Measurements from ENCODE around the gene CELSR3. TPM values are rescaled to one million over a fixed set of nuclear protein-coding genes. Genes with fewer than 3 reads are reported as not detected.

Gene CELSR3
- total RNA-seq, 2 experiments from 2014 or later: 4.9 to 5.0 TPM

DNA sequence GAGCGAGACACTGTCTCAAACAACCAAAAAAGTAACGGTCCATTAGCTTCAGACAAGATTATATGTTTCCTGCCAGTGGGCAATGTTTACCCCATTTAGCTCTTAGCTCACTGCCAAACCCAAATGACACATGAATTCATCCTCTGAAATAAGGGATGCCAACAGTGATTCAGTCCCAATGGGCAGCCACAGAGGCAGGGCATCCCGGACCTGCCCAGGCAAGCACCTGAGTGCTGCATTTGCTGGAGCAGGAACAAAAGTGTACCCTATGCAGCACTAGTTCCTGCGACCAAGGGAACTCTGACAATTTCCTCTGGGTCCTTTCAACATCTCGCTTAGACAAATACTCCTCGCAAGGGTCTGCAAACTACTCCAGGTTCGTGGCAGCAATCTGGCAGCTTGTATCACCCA lies 46.4 kb upstream of the CELSR3 start:
- ChIA-PET POLR2A (no interaction called here), CTCF (interaction anchor here (0.6 kb wide), 1 partner anchor 104 kb away, joined by 3 read pairs; no protein-coding TSS in a partner anchor)
- H3K36me3 Mint-ChIP-seq (ENCODE audit: low read depth): peaks cover 69% of the 10 kb centered on the region
- H3K27ac Mint-ChIP-seq: no peak overlapping the region
- no peak overlapping the region for H3K27ac ChIP-seq (ENCODE audit: low read depth in 1 of 2, low read length in 2 of 2)
- H3K36me3 ChIP-seq (ENCODE audit: insufficient read depth, low read length): peaks cover 67% of the 10 kb centered on the region
- peaks cover 60% of the 10 kb centered on the region for H3K4me1 Mint-ChIP-seq (ENCODE audit: low read depth)
- ATAC-seq (ENCODE audit: poor library complexity) (no peak), DNase-seq (no peak)
- H3K27me3 ChIP-seq (ENCODE audit: control insufficient read depth in 1 of 2, insufficient read depth in 2 of 2, low read length in 2 of 2): no peaks in the 10 kb centered on the region
- H3K9me3 ChIP-seq (ENCODE audit: control insufficient read depth in 1 of 2, insufficient read depth in 1 of 2, low read length in 2 of 2): no peaks in the 10 kb centered on the region
- TF ChIP-seq, protein P1, sequence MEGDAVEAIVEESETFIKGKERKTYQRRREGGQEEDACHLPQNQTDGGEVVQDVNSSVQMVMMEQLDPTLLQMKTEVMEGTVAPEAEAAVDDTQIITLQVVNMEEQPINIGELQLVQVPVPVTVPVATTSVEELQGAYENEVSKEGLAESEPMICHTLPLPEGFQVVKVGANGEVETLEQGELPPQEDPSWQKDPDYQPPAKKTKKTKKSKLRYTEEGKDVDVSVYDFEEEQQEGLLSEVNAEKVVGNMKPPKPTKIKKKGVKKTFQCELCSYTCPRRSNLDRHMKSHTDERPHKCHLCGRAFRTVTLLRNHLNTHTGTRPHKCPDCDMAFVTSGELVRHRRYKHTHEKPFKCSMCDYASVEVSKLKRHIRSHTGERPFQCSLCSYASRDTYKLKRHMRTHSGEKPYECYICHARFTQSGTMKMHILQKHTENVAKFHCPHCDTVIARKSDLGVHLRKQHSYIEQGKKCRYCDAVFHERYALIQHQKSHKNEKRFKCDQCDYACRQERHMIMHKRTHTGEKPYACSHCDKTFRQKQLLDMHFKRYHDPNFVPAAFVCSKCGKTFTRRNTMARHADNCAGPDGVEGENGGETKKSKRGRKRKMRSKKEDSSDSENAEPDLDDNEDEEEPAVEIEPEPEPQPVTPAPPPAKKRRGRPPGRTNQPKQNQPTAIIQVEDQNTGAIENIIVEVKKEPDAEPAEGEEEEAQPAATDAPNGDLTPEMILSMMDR (IDR thresholded peaks at IDR 0.05): no peak
- H3K27me3 Mint-ChIP-seq: no peaks in the 10 kb centered on the region
- peak overlapping the region; percentile 12 for H3K4me3 Mint-ChIP-seq
- no peak overlapping the region for H3K4me3 ChIP-seq (ENCODE audit: low read length)
- H3K9me3 Mint-ChIP-seq: no peaks in the 10 kb centered on the region
- intact Hi-C loops (cut with DNase I, micrococcal nuclease): no loop called here
- H3K4me1 ChIP-seq (ENCODE audit: insufficient read depth, low read length): peaks cover 76% of the 10 kb centered on the region

DNA sequence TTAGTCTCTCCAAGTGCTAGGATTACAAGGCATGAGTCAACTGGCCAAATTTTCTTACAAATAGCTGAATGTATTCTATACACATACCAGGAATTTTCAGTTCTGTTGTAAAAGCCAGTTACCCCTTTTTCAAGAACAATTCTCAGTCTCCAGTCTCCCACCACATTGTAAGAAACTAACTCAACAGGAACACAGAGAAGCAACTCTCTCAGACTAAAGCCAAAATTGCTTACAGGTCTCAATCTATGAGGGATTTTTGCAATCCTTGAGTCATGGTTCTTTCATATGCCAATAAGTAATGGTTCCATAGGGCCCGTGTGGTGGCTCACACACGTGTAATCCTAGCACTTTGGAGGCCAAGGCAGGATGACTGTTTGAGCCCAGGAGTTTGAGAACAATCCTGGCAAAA lies 45.8 kb upstream of the CELSR3 start:
- ChIA-PET POLR2A (interaction anchor here (0.9 kb wide), 1 partner anchor 9 kb away, joined by 6 read pairs; the partner anchor contains the start of gene IP6K2), CTCF (interaction anchor here (0.6 kb wide), 1 partner anchor 105 kb away, joined by 3 read pairs; no protein-coding TSS in a partner anchor)
- Mint-ChIP-seq H3K36me3 (ENCODE audit: low read depth) (peaks cover 68% of the 10 kb centered on the region), H3K9me3 (no peaks in the 10 kb centered on the region), H3K4me1 (ENCODE audit: low read depth) (peaks cover 62% of the 10 kb centered on the region), H3K27me3 (no peaks in the 10 kb centered on the region), H3K4me3 (peak overlapping the region; percentile 12), H3K27ac (no peak overlapping the region)
- Histone ChIP-seq H3K27ac (ENCODE audit: low read depth in 1 of 2, low read length in 2 of 2) (no peak overlapping the region), H3K4me1 (ENCODE audit: insufficient read depth, low read length) (peaks cover 71% of the 10 kb centered on the region), H3K9me3 (ENCODE audit: control insufficient read depth in 1 of 2, insufficient read depth in 1 of 2, low read length in 2 of 2) (no peaks in the 10 kb centered on the region), H3K27me3 (ENCODE audit: control insufficient read depth in 1 of 2, insufficient read depth in 2 of 2, low read length in 2 of 2) (no peaks in the 10 kb centered on the region), H3K36me3 (ENCODE audit: insufficient read depth, low read length) (peaks cover 65% of the 10 kb centered on the region), H3K4me3 (ENCODE audit: low read length) (no peak overlapping the region)
- TF ChIP-seq, protein P1 (IDR thresholded peaks at IDR 0.05): no peak
- ATAC-seq (ENCODE audit: poor library complexity) (no peak), DNase-seq (no peak)
- intact Hi-C loops (cut with DNase I, micrococcal nuclease): no loop called here

DNA sequence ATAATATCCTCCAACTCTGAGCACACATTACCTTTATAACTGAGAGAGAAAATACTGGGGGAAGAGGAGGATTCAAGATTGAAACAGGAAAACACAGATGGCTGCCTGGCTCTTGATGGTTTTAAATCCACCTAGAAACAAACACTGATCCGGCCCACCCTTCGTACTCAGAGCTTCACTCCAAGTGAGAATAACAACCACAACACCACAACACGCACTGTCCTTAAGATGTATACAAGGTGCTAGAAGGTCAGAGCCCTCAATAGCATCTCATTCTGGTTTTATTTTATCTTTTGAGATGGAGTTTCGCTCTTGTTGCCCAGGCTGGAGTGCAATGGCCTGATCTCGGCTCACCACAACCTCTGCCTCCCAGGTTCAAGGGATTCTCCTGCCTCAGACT lies 44.5 kb upstream of the CELSR3 start:
- TF ChIP-seq, protein P1 (IDR thresholded peaks at IDR 0.05): no peak
- DNase-seq (no peak), ATAC-seq (ENCODE audit: poor library complexity) (no peak)
- Mint-ChIP-seq H3K27ac (peak overlapping the region; percentile 58), H3K36me3 (ENCODE audit: low read depth) (peaks cover 69% of the 10 kb centered on the region), H3K27me3 (no peaks in the 10 kb centered on the region), H3K9me3 (no peaks in the 10 kb centered on the region), H3K4me3 (no peak overlapping the region), H3K4me1 (ENCODE audit: low read depth) (peaks cover 63% of the 10 kb centered on the region)
- Histone ChIP-seq H3K4me1 (ENCODE audit: insufficient read depth, low read length) (peaks cover 62% of the 10 kb centered on the region), H3K27me3 (ENCODE audit: control insufficient read depth in 1 of 2, insufficient read depth in 2 of 2, low read length in 2 of 2) (no peaks in the 10 kb centered on the region), H3K4me3 (ENCODE audit: low read length) (no peak overlapping the region), H3K27ac (ENCODE audit: low read depth in 1 of 2, low read length in 2 of 2) (no peak overlapping the region), H3K36me3 (ENCODE audit: insufficient read depth, low read length) (peaks cover 59% of the 10 kb centered on the region), H3K9me3 (ENCODE audit: control insufficient read depth in 1 of 2, insufficient read depth in 1 of 2, low read length in 2 of 2) (no peaks in the 10 kb centered on the region)
- POLR2A ChIA-PET: no interaction called here
- intact Hi-C loops (cut with DNase I, micrococcal nuclease): no loop called here
- CTCF ChIA-PET: no interaction called here
